DND-41 (cell line): Measurements from ENCODE around the gene GLIPR1L2.

Experiments
- ATAC-seq: fragments of 200-7000 bp; cut with Tn5 transposase; 3 replicates; pipeline ENCODE4 v1.9.1; 2021; ENCODE audit warnings: low read depth; ENCODE audit not compliant: insufficient read depth
- DNase-seq: peaks from one replicate; pipeline ENCODE4 v3.0.0-alpha.2; 2020
- H2AFZ ChIP-seq: 2 replicates; pipeline ENCODE4 v1.6.0; 2012; ENCODE audit warnings: low read depth, low read length
- H3K27ac ChIP-seq: 2 replicates; pipeline ENCODE4 v1.5.1; 2012; ENCODE audit warnings: low read length, inconsistent platforms
- H3K27me3 ChIP-seq: fragments of 200-600 bp; sonication (generic); 2 replicates; pipeline ENCODE4 v1.6.0; 2012; ENCODE audit warnings: low read length, mild to moderate bottlenecking, inconsistent platforms; ENCODE audit not compliant: insufficient read depth, poor library complexity
- H3K36me3 ChIP-seq: 2 replicates; pipeline ENCODE4 v1.5.1; 2012; ENCODE audit warnings: low read length, inconsistent platforms; ENCODE audit not compliant: insufficient read depth
- H3K4me1 ChIP-seq: 2 replicates; pipeline ENCODE4 v1.5.1; 2012; ENCODE audit warnings: mild to moderate bottlenecking, low read length; ENCODE audit not compliant: insufficient read depth
- H3K4me2 ChIP-seq: 2 replicates; pipeline ENCODE4 v1.6.0; 2012; ENCODE audit warnings: mild to moderate bottlenecking, moderate library complexity, low read length, inconsistent platforms; ENCODE audit not compliant: insufficient read depth
- H3K4me3 ChIP-seq, 2 experiments: fragments of 200-600 bp in 1 of 2; shearing (Covaris generic) in 1 of 2; 2 replicates each; pipeline ENCODE4 v1.5.1; 2012 to 2016; ENCODE audit warnings: inconsistent platforms in 2 of 2, low read length in 2 of 2, mild to moderate bottlenecking in 2 of 2, low read depth in 1 of 2, moderate library complexity in 1 of 2
- H3K79me2 ChIP-seq: 2 replicates; pipeline ENCODE4 v1.6.0; 2012; ENCODE audit warnings: low read length, inconsistent platforms; ENCODE audit not compliant: insufficient read depth
- H3K9ac ChIP-seq: 2 replicates; pipeline ENCODE4 v1.6.0; 2012; ENCODE audit warnings: low read depth, mild to moderate bottlenecking, inconsistent platforms, low read length, moderate library complexity
- H3K9me3 ChIP-seq: 2 replicates; pipeline ENCODE4 v1.5.1; 2012; ENCODE audit warnings: low read length, moderate library complexity, mild to moderate bottlenecking, inconsistent platforms; ENCODE audit not compliant: insufficient read depth, severe bottlenecking
- H4K20me1 ChIP-seq: 2 replicates; pipeline ENCODE4 v1.6.0; 2012; ENCODE audit warnings: low read length; ENCODE audit not compliant: insufficient read depth
- EZH2 ChIP-seq: IDR thresholded peaks from 3 replicates; pipeline ENCODE4 v1.6.1; 2012; ENCODE audit warnings: borderline replicate concordance, low read depth, mild to moderate bottlenecking, moderate library complexity, low read length, inconsistent platforms; ENCODE audit not compliant: severe bottlenecking
- TF ChIP-seq, protein P1 (sequence below): IDR thresholded peaks from 2 replicates; pipeline ENCODE4 v1.5.1; 2012; ENCODE audit warnings: borderline replicate concordance, low read length, moderate library complexity, mild to moderate bottlenecking; ENCODE audit not compliant: poor library complexity, severe bottlenecking; ENCODE audit errors: extremely low read depth

GLIPR1L2 gene

DNA sequence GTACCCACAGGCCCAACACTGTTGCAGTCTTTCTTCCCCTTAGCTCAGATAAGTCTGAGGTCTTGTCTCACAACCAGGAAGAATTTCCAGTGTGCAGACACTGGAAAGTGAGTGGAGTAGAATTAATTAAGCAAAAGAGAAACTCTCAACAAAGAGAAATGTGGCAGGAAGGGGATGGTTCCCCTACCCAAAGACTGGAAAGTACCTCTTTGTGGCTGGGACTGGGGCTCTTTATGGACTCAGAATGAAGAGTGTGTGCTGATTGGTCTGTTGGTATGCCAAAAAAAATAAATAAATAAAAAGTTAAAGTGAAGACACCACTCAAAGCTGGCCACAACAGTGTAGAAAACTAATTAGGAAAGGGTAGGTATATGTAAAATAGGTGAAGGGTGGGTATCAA is 30.0 kb upstream of the GLIPR1L2 start:
- H2AFZ ChIP-seq, result no peak overlapping the region
- DNase-seq, result no peak
- no peaks in the 10 kb centered on the region for H3K27me3 ChIP-seq
- TF ChIP-seq EZH2, result no peak
- TF ChIP-seq, protein P1, sequence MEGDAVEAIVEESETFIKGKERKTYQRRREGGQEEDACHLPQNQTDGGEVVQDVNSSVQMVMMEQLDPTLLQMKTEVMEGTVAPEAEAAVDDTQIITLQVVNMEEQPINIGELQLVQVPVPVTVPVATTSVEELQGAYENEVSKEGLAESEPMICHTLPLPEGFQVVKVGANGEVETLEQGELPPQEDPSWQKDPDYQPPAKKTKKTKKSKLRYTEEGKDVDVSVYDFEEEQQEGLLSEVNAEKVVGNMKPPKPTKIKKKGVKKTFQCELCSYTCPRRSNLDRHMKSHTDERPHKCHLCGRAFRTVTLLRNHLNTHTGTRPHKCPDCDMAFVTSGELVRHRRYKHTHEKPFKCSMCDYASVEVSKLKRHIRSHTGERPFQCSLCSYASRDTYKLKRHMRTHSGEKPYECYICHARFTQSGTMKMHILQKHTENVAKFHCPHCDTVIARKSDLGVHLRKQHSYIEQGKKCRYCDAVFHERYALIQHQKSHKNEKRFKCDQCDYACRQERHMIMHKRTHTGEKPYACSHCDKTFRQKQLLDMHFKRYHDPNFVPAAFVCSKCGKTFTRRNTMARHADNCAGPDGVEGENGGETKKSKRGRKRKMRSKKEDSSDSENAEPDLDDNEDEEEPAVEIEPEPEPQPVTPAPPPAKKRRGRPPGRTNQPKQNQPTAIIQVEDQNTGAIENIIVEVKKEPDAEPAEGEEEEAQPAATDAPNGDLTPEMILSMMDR, result no peak
- peaks cover 4% of the 10 kb centered on the region for H3K9me3 ChIP-seq
- no peaks in the 10 kb centered on the region for H4K20me1 ChIP-seq
- H3K4me3 ChIP-seq, result no peak overlapping the region
- no peaks in the 10 kb centered on the region for H3K79me2 ChIP-seq
- no peak overlapping the region for H3K4me2 ChIP-seq
- no peak overlapping the region for H3K9ac ChIP-seq
- no peaks in the 10 kb centered on the region for H3K4me1 ChIP-seq
- no peak overlapping the region for H3K27ac ChIP-seq
- no peak for ATAC-seq
- no peaks in the 10 kb centered on the region for H3K36me3 ChIP-seq

DNA sequence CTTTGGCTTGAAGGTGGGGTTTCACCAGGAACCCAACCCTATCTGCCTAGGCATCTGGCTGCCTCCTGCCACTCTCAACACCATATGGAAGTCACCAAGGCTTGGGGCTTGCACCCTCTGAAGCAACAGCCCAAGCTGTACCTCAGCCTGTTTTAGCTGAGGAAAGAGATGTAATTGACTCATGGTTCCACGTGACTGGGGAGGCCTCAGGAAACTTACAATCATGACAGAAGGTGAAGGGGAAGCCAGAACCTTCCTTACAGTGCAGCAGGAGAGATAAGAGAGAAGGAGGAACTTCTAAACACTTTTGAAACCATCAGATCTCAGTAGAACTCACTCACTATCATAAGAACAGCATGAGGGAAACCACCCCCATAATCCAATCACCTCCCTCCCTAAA is 29.5 kb upstream of the GLIPR1L2 start:
- no peak overlapping the region for H2AFZ ChIP-seq
- H3K4me1 ChIP-seq, result no peaks in the 10 kb centered on the region
- no peaks in the 10 kb centered on the region for H3K36me3 ChIP-seq
- no peak overlapping the region for H3K4me2 ChIP-seq
- no peak overlapping the region for H3K9ac ChIP-seq
- no peak for TF ChIP-seq EZH2
- TF ChIP-seq, protein P1, result no peak
- ATAC-seq (no peak), DNase-seq (no peak)
- H3K9me3 ChIP-seq, result peaks cover 4% of the 10 kb centered on the region
- no peaks in the 10 kb centered on the region for H3K27me3 ChIP-seq
- H3K4me3 ChIP-seq, result no peak overlapping the region
- H4K20me1 ChIP-seq, result no peaks in the 10 kb centered on the region
- no peak overlapping the region for H3K27ac ChIP-seq
- no peaks in the 10 kb centered on the region for H3K79me2 ChIP-seq

- H2AFZ ChIP-seq, result no peak overlapping the region
Measured at GRCh38 chr12:75364919-75365318, 26.0 kb upstream of the GLIPR1L2 start.

More at GRCh38 chr12:75364919-75365318, 26.0 kb upstream of the GLIPR1L2 start:
- no peak overlapping the region for H3K4me2 ChIP-seq
- TF ChIP-seq EZH2, result no peak
- TF ChIP-seq, protein P1, result no peak
- no peaks in the 10 kb centered on the region for H3K79me2 ChIP-seq
- no peaks in the 10 kb centered on the region for H3K4me1 ChIP-seq
- H3K36me3 ChIP-seq, result no peaks in the 10 kb centered on the region
- H3K9me3 ChIP-seq, result peaks cover 4% of the 10 kb centered on the region
- no peaks in the 10 kb centered on the region for H3K27me3 ChIP-seq
- H3K9ac ChIP-seq, result no peak overlapping the region
- H3K27ac ChIP-seq, result no peak overlapping the region
- ATAC-seq, result no peak
- H3K4me3 ChIP-seq, result no peak overlapping the region
- no peak for DNase-seq
- H4K20me1 ChIP-seq, result no peaks in the 10 kb centered on the region
